ENCODE results near the gene HEPACAM.

Gene HEPACAM

GRCh38 chr11:124877631-124877909 lies 58.3 kb downstream of the HEPACAM start:
- no peak overlapping the region for H3K27ac ChIP-seq
- TF ChIP-seq CTCF (conservative IDR thresholded peaks at IDR 0.05), result no peak

- peak overlapping the region; percentile 86 for H3K27ac ChIP-seq
- TF ChIP-seq CTCF (conservative IDR thresholded peaks at IDR 0.05), result no peak
Measured at GRCh38 chr11:124876818-124877630, 58.8 kb downstream of the HEPACAM start.

- peak; percentile 94 for TF ChIP-seq CTCF (conservative IDR thresholded peaks at IDR 0.05)
- H3K27ac ChIP-seq, result peak overlapping the region; percentile 86
Measured at GRCh38 chr11:124875943-124876817, 59.7 kb downstream of the HEPACAM start.

- peak overlapping the region; percentile 86; the same call in 1 of the 2 replicates for H3K27ac ChIP-seq
- TF ChIP-seq CTCF (conservative IDR thresholded peaks at IDR 0.05), result no peak
Measured at GRCh38 chr11:124875401-124875800, 60.4 kb downstream of the HEPACAM start.

- no peak overlapping the region for H3K27ac ChIP-seq
- TF ChIP-seq CTCF (conservative IDR thresholded peaks at IDR 0.05), result no peak
Measured at GRCh38 chr11:124874571-124875255, 61.1 kb downstream of the HEPACAM start.

- no peak overlapping the region for H3K27ac ChIP-seq
- no peak for TF ChIP-seq CTCF (conservative IDR thresholded peaks at IDR 0.05)
Measured at GRCh38 chr11:124873951-124874350, 61.9 kb downstream of the HEPACAM start.

- no peak overlapping the region for H3K27ac ChIP-seq
- TF ChIP-seq CTCF (conservative IDR thresholded peaks at IDR 0.05), result no peak
Measured at GRCh38 chr11:124872741-124873140, 63.1 kb downstream of the HEPACAM start.
